ENCODE measurements around the gene GJC1.

GRCh38 chr17:44847586-44847985 is 17.5 kb upstream of the GJC1 start, which contains the start of gene HIGD1B:
- no peak for TF ChIP-seq EZH2 (IDR thresholded peaks at IDR 0.05; ENCODE audit: borderline replicate concordance, low read depth, low read length, severe bottlenecking)
- TF ChIP-seq CTCF (IDR thresholded peaks at IDR 0.05; ENCODE audit: borderline replicate concordance, extremely low read depth, low read length, poor library complexity, severe bottlenecking) = no peak

Data from DND-41 (cell line).